GM13977 (cell line): ENCODE measurements around the gene ASB4.

Source experiments
- DNase-seq: peaks from one replicate; pipeline ENCODE4 v3.0.0; 2012; ENCODE audit warnings: low spot score
- CTCF ChIP-seq: IDR thresholded peaks from 2 replicates; pipeline ENCODE4 v1.5.1; 2012; ENCODE audit warnings: mild to moderate bottlenecking, control low read depth; ENCODE audit not compliant: insufficient read depth; ENCODE audit errors: extremely low read depth, missing control alignments
- in situ Hi-C: fragments of 300-500 bp; cut with MboI; formaldehyde crosslinking; loops from one replicate; pipeline ENCODE4 v1.12.0; 2022; ENCODE audit warnings: low sequenced_read_pairs, low pct_unique_long_range_greater_than_20kb, mixed read lengths, inconsistent platforms; ENCODE audit not compliant: unreplicated experiment

The ASB4 gene

GRCh38 chr7:95525503-95525902 is 39.8 kb downstream of the ASB4 start:
- no peak for TF ChIP-seq CTCF
- no peak for DNase-seq
- in situ Hi-C loops: no loop called here

- DNase-seq: no peak
- no peak for TF ChIP-seq CTCF
- in situ Hi-C loops: no loop called here
Measured at GRCh38 chr7:95526128-95526738, 40.5 kb downstream of the ASB4 start.

- in situ Hi-C loops: no loop called here
- TF ChIP-seq CTCF: peak; percentile 82
- peak; percentile 41 for DNase-seq
Measured at GRCh38 chr7:95527033-95527775, 41.5 kb downstream of the ASB4 start.

GRCh38 chr7:95527776-95528250 is 42.1 kb downstream of the ASB4 start:
- no peak for TF ChIP-seq CTCF
- no peak for DNase-seq
- in situ Hi-C loops: no loop called here

- TF ChIP-seq CTCF: no peak
- no peak for DNase-seq
- in situ Hi-C loops: no loop called here
Measured at GRCh38 chr7:95529701-95530100, 44.0 kb downstream of the ASB4 start.

- no peak for TF ChIP-seq CTCF
- in situ Hi-C loops: no loop called here
- DNase-seq: no peak
Measured at GRCh38 chr7:95530881-95531280, 45.1 kb downstream of the ASB4 start.
